SK-N-MC (cell line): ENCODE results near the gene TCF3.

Experiments used
- EZH2 ChIP-seq: fragments of 200-600 bp; sonication (generic); IDR thresholded peaks from one replicate; pipeline ENCODE4 v1.6.1; 2017; ENCODE audit warnings: antibody characterized with exemption
- FOXP2 ChIP-seq: optimal IDR thresholded peaks from 2 replicates; pipeline ENCODE3; 2011; ENCODE audit warnings: mild to moderate bottlenecking, moderate library complexity; ENCODE audit not compliant: insufficient read depth; ENCODE audit errors: extremely low read length, control extremely low read depth
- POLR2AphosphoS5 ChIP-seq: IDR thresholded peaks from 2 replicates; pipeline ENCODE4 v1.6.1; 2012; ENCODE audit warnings: mild to moderate bottlenecking, low read depth, low read length, borderline replicate concordance

- TF ChIP-seq POLR2AphosphoS5 (no peak), EZH2 (no peak), FOXP2 (no peak)
Observed at GRCh38 chr19:1627194-1627593, 25.2 kb downstream of the TCF3 start.
